NCI-H1930 (cell line): ENCODE data around the gene LSM4.

Experiments used
- DNase-seq, 2 experiments: peaks; one replicate each; lab custom pipeline; 2025; lab: John Stamatoyannopoulos, UW

The LSM4 gene

GRCh38 chr19:18311502-18312091, 11.3 kb downstream of the LSM4 start:
- DNase-seq, result no peak

- no peak for DNase-seq
Observed at GRCh38 chr19:18310966-18311365, 11.9 kb downstream of the LSM4 start.

GRCh38 chr19:18310118-18310909, 12.6 kb downstream of the LSM4 start:
- DNase-seq, result no peak

- DNase-seq, result no peak
Observed at GRCh38 chr19:18309525-18310064, 13.3 kb downstream of the LSM4 start.

GRCh38 chr19:18308948-18309325, 13.9 kb downstream of the LSM4 start:
- DNase-seq, result no peak

- DNase-seq, result no peak
Observed at GRCh38 chr19:18308051-18308947, 14.6 kb downstream of the LSM4 start.

GRCh38 chr19:18307271-18307681, 15.6 kb downstream of the LSM4 start:
- DNase-seq, result no peak

- DNase-seq, result no peak
Observed at GRCh38 chr19:18306888-18307260, 16.0 kb downstream of the LSM4 start.

GRCh38 chr19:18306209-18306887, 16.5 kb downstream of the LSM4 start:
- DNase-seq, result no peak

- no peak for DNase-seq
Observed at GRCh38 chr19:18304458-18305310, 18.2 kb downstream of the LSM4 start.

- no peak for DNase-seq
Observed at GRCh38 chr19:18304208-18304457, 18.7 kb downstream of the LSM4 start.

GRCh38 chr19:18301718-18302111, 21.2 kb downstream of the LSM4 start:
- no peak for DNase-seq

- no peak for DNase-seq
Observed at GRCh38 chr19:18300930-18301717, 21.8 kb downstream of the LSM4 start.

- DNase-seq, result no peak
Observed at GRCh38 chr19:18299654-18300053, 23.2 kb downstream of the LSM4 start.

GRCh38 chr19:18298601-18299000, 24.3 kb downstream of the LSM4 start:
- DNase-seq, result no peak

GRCh38 chr19:18297308-18297707, 25.6 kb downstream of the LSM4 start:
- no peak for DNase-seq

GRCh38 chr19:18295034-18295451, 27.8 kb downstream of the LSM4 start:
- DNase-seq, result no peak

GRCh38 chr19:18294467-18294864, 28.4 kb downstream of the LSM4 start:
- no peak for DNase-seq

- DNase-seq, result no peak
Observed at GRCh38 chr19:18293642-18294466, 29.0 kb downstream of the LSM4 start.
